ENCODE measurements around the gene BAZ1B. TPM values are rescaled to one million over a fixed set of nuclear protein-coding genes. Genes with fewer than 3 reads are reported as not detected.
"Not testable (repeated sequence)": the region's sequence is repeated elsewhere in the genome, so short reads cannot be mapped to it uniquely, and the experiment has no call there.

The BAZ1B gene
- total and polyA plus RNA-seq, 12 donors: 14.5 to 65.5 (median 43.7) TPM

GRCh38 chr7:73504920-73505319 is 17.2 kb downstream of the BAZ1B start:
- no peaks in the 10 kb centered on the region for H3K9me3 ChIP-seq (replicated peaks in 1 of 3)
- peaks cover under 1 to 16% of the 10 kb centered on the region in 2 donors for H3K4me1 ChIP-seq (replicated peaks in 1 of 2)
- H3K36me3 ChIP-seq (replicated peaks in 1 of 2): peaks cover 0 to 98% of the 10 kb centered on the region in 2 donors
- no peak overlapping the region for H3K27ac ChIP-seq
- intact Hi-C loops (cut with DNase I): no loop called here
- TF ChIP-seq POLR2A (IDR thresholded peaks at IDR 0.05) (no peak), CTCF (IDR thresholded peaks at IDR 0.05) (no peak)
- no peak for DNase-seq
- WGBS, 4 donors: 28 to 62% (median 55%) methylated on average over 1 of the region's 1 CpG
- no peak overlapping the region for H3K4me3 ChIP-seq
- no peaks in the 10 kb centered on the region for H3K27me3 ChIP-seq

GRCh38 chr7:73504017-73504416 is 18.1 kb downstream of the BAZ1B start:
- H3K4me1 ChIP-seq (replicated peaks in 1 of 2): peaks cover 6 to 22% of the 10 kb centered on the region in 2 donors
- no peak for TF ChIP-seq POLR2A (IDR thresholded peaks at IDR 0.05)
- TF ChIP-seq CTCF (IDR thresholded peaks at IDR 0.05): no peak
- peaks cover 0 to 98% of the 10 kb centered on the region in 2 donors for H3K36me3 ChIP-seq (replicated peaks in 1 of 2)

GRCh38 chr7:73503229-73503628 is 18.9 kb downstream of the BAZ1B start:
- intact Hi-C loops (cut with DNase I): no loop called here
- whole genome bisulfite sequencing, 4 donors: 92 to 95% (median 93%) methylated on average over 5 of the region's 5 CpGs
- Histone ChIP-seq H3K27ac (no peak overlapping the region), H3K4me3 (no peak overlapping the region), H3K4me1 (replicated peaks in 1 of 2) (peaks cover 6 to 22% of the 10 kb centered on the region in 2 donors), H3K9me3 (replicated peaks in 1 of 3) (no peaks in the 10 kb centered on the region), H3K36me3 (replicated peaks in 1 of 2) (peaks cover 0 to 98% of the 10 kb centered on the region in 2 donors), H3K27me3 (no peaks in the 10 kb centered on the region)
- TF ChIP-seq CTCF (IDR thresholded peaks at IDR 0.05) (no peak), POLR2A (IDR thresholded peaks at IDR 0.05) (no peak)
- no peak for DNase-seq

More at GRCh38 chr7:73504017-73504416, 18.1 kb downstream of the BAZ1B start:
- H3K27ac ChIP-seq: no peak overlapping the region
- 80 to 98% (median 88%) methylated on average over 1 to 2 of the region's 2 CpGs for WGBS, 4 donors
- intact Hi-C loops (cut with DNase I): no loop called here
- no peaks in the 10 kb centered on the region for H3K9me3 ChIP-seq (replicated peaks in 1 of 3)
- H3K4me3 ChIP-seq: no peak overlapping the region
- DNase-seq: peak in 1 of 7 donors; percentile 49
- H3K27me3 ChIP-seq: no peaks in the 10 kb centered on the region

- H3K4me3 ChIP-seq: no peak overlapping the region
- no peak overlapping the region for H3K27ac ChIP-seq
- WGBS, 4 donors: 85 to 99% (median 92%) methylated on average over 7 of the region's 7 CpGs
- H3K36me3 ChIP-seq (replicated peaks in 1 of 2): peaks cover 0 to 90% of the 10 kb centered on the region in 2 donors
- H3K27me3 ChIP-seq: no peaks in the 10 kb centered on the region
- peaks cover 6 to 10% of the 10 kb centered on the region in 2 donors for H3K4me1 ChIP-seq (replicated peaks in 1 of 2)
- intact Hi-C loops (cut with DNase I): no loop called here
- TF ChIP-seq POLR2A (IDR thresholded peaks at IDR 0.05): no peak
- TF ChIP-seq CTCF (IDR thresholded peaks at IDR 0.05): no peak
- no peak for DNase-seq
- no peaks in the 10 kb centered on the region for H3K9me3 ChIP-seq (replicated peaks in 1 of 3)
These were observed 25.5 kb downstream of the BAZ1B start for GRCh38 chr7:73496626-73497025.

- H3K9me3 ChIP-seq (replicated peaks in 1 of 3); H3K27ac ChIP-seq; intact Hi-C loops (cut with DNase I); H3K4me1 ChIP-seq (replicated peaks in 1 of 2); H3K27me3 ChIP-seq; DNase-seq; H3K4me3 ChIP-seq: not testable (repeated sequence)
- WGBS, 4 donors: 95 to 98% (median 98%) methylated on average over 2 of the region's 2 CpGs
- H3K36me3 ChIP-seq (replicated peaks in 1 of 2): peaks cover 0 to 88% of the 10 kb centered on the region in 2 donors
These were observed 26.6 kb downstream of the BAZ1B start for GRCh38 chr7:73495507-73495906.

Measured in adrenal gland (tissue), 12 donors.